ENCODE results near the gene TSPYL4.
A peak's percentile ranks its signal among the peaks of the same experiment; 100 is the strongest.

GRCh38 chr6:116229287-116229913 is 24.5 kb downstream of the TSPYL4 start:
- TF ChIP-seq CTCF (IDR thresholded peaks at IDR 0.05) (no peak), GABPB1 (CRISPR knock-in tag; IDR thresholded peaks at IDR 0.05) (no peak), ELF4 (CRISPR knock-in tag; IDR thresholded peaks at IDR 0.05; ENCODE audit: low read depth) (no peak), CBFB (CRISPR knock-in tag; IDR thresholded peaks at IDR 0.05; ENCODE audit: low read depth) (no peak), TP53 (CRISPR knock-in tag; IDR thresholded peaks at IDR 0.05) (no peak)
- TF ChIP-seq, protein P1, sequence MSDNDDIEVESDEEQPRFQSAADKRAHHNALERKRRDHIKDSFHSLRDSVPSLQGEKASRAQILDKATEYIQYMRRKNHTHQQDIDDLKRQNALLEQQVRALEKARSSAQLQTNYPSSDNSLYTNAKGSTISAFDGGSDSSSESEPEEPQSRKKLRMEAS (CRISPR knock-in tag; IDR thresholded peaks at IDR 0.05) = 0 out of 2 replicates have a peak, but pooled peaks have one; percentile 29
- TF ChIP-seq, protein P2, sequence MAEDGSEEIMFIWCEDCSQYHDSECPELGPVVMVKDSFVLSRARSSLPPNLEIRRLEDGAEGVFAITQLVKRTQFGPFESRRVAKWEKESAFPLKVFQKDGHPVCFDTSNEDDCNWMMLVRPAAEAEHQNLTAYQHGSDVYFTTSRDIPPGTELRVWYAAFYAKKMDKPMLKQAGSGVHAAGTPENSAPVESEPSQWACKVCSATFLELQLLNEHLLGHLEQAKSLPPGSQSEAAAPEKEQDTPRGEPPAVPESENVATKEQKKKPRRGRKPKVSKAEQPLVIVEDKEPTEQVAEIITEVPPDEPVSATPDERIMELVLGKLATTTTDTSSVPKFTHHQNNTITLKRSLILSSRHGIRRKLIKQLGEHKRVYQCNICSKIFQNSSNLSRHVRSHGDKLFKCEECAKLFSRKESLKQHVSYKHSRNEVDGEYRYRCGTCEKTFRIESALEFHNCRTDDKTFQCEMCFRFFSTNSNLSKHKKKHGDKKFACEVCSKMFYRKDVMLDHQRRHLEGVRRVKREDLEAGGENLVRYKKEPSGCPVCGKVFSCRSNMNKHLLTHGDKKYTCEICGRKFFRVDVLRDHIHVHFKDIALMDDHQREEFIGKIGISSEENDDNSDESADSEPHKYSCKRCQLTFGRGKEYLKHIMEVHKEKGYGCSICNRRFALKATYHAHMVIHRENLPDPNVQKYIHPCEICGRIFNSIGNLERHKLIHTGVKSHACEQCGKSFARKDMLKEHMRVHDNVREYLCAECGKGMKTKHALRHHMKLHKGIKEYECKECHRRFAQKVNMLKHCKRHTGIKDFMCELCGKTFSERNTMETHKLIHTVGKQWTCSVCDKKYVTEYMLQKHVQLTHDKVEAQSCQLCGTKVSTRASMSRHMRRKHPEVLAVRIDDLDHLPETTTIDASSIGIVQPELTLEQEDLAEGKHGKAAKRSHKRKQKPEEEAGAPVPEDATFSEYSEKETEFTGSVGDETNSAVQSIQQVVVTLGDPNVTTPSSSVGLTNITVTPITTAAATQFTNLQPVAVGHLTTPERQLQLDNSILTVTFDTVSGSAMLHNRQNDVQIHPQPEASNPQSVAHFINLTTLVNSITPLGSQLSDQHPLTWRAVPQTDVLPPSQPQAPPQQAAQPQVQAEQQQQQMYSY (CRISPR knock-in tag; IDR thresholded peaks at IDR 0.05) = no peak
